Measurements from ENCODE around the gene MRTFB. TPM values are rescaled to one million over a fixed set of nuclear protein-coding genes. Genes with fewer than 3 reads are reported as not detected.

The MRTFB gene
- total RNA-seq, 1 experiment from 2014 or later: 67.3 TPM

DNA sequence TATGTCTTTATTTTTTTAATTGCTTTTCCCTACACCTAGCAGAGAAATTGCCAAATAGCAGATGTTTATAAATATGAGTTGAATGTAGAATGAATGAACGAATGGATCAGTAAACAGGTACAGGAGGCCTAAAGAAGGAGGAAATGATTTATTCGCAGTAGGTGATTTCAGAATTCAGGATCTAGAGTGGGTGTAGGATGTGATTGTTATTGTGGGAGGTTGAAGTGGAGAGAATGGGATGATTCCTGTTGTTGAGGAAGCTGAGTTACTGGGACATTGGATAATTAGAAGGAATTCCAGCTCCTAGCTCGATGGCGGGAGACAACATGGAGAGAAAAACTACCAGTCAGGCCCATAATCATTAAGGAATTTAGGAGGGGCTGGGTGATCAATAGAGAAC lies 42.2 kb downstream of the MRTFB start:
- Mint-ChIP-seq H3K27ac (ENCODE audit: unreplicated experiment) (no peak overlapping the region), H3K36me3 (ENCODE audit: insufficient read depth, unreplicated experiment) (no peaks in the 10 kb centered on the region), H3K4me1 (ENCODE audit: low read depth, unreplicated experiment) (peaks cover 44% of the 10 kb centered on the region), H3K9me3 (ENCODE audit: low read depth, unreplicated experiment) (no peaks in the 10 kb centered on the region), H3K4me3 (ENCODE audit: low read depth, unreplicated experiment) (no peak overlapping the region), H3K27me3 (ENCODE audit: unreplicated experiment) (no peaks in the 10 kb centered on the region)
- no TSS peak for BruUV-seq (replicated peaks)
- TF ChIP-seq, protein P1, sequence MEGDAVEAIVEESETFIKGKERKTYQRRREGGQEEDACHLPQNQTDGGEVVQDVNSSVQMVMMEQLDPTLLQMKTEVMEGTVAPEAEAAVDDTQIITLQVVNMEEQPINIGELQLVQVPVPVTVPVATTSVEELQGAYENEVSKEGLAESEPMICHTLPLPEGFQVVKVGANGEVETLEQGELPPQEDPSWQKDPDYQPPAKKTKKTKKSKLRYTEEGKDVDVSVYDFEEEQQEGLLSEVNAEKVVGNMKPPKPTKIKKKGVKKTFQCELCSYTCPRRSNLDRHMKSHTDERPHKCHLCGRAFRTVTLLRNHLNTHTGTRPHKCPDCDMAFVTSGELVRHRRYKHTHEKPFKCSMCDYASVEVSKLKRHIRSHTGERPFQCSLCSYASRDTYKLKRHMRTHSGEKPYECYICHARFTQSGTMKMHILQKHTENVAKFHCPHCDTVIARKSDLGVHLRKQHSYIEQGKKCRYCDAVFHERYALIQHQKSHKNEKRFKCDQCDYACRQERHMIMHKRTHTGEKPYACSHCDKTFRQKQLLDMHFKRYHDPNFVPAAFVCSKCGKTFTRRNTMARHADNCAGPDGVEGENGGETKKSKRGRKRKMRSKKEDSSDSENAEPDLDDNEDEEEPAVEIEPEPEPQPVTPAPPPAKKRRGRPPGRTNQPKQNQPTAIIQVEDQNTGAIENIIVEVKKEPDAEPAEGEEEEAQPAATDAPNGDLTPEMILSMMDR (IDR thresholded peaks at IDR 0.05; ENCODE audit: unreplicated experiment): no peak
- no peak for DNase-seq
- intact Hi-C loops (cut with micrococcal nuclease; ENCODE audit: unreplicated experiment): no loop called here
- CTCF ChIA-PET: no interaction called here

DNA sequence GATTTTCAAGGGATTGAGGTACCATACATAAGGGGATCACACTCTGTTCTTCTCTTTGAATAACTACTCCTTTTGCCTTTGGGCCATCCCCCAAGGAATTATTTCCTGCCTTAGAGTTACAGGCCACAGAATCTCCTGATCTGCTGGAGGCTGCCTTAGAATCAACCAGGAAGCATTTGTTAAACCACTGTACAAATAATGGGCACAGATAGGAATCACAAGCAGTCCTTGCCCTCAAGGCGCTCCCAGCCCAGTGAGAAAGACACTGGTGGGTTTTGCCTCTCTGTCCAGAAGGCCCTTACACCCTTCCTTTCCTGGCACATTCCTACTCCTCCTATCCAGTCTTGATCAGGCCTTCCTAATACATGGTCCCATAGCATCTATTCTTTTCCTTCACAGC lies 45.9 kb downstream of the MRTFB start:
- TF ChIP-seq, protein P1 (IDR thresholded peaks at IDR 0.05; ENCODE audit: unreplicated experiment): no peak
- Mint-ChIP-seq H3K27ac (ENCODE audit: unreplicated experiment) (no peak overlapping the region), H3K4me3 (ENCODE audit: low read depth, unreplicated experiment) (no peak overlapping the region), H3K27me3 (ENCODE audit: unreplicated experiment) (no peaks in the 10 kb centered on the region), H3K4me1 (ENCODE audit: low read depth, unreplicated experiment) (peaks cover 21% of the 10 kb centered on the region), H3K9me3 (ENCODE audit: low read depth, unreplicated experiment) (no peaks in the 10 kb centered on the region), H3K36me3 (ENCODE audit: insufficient read depth, unreplicated experiment) (no peaks in the 10 kb centered on the region)
- intact Hi-C loops (cut with micrococcal nuclease; ENCODE audit: unreplicated experiment): loop anchor here (2.0 kb wide), 1 partner anchor 16 kb away; no protein-coding TSS in a partner anchor
- no peak for DNase-seq
- BruUV-seq (replicated peaks): no TSS peak
- CTCF ChIA-PET: no interaction called here

DNA sequence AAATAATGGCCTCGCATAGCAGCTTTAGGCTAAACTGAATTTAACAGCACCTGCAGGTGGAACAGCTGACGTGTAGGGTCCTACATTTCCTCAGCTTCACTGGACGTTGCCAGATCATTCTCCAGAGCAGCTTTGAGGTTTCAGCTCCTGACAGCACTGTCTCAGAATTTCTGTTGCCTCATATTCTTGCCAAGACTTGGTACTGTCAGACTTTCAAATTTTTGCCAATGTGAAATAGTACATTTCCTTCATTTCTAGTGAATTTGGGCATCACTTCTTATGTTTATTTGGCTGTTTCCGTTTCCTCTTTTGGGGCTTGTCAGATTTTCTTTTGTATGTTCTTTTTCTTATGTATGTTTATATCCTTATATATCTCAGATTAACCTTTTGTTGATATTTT lies 48.7 kb downstream of the MRTFB start:
- Mint-ChIP-seq H3K9me3 (ENCODE audit: low read depth, unreplicated experiment) (no peaks in the 10 kb centered on the region), H3K27me3 (ENCODE audit: unreplicated experiment) (no peaks in the 10 kb centered on the region), H3K4me1 (ENCODE audit: low read depth, unreplicated experiment) (peaks cover 15% of the 10 kb centered on the region), H3K4me3 (ENCODE audit: low read depth, unreplicated experiment) (no peak overlapping the region), H3K36me3 (ENCODE audit: insufficient read depth, unreplicated experiment) (no peaks in the 10 kb centered on the region), H3K27ac (ENCODE audit: unreplicated experiment) (no peak overlapping the region)
- CTCF ChIA-PET: no interaction called here
- intact Hi-C loops (cut with micrococcal nuclease; ENCODE audit: unreplicated experiment): no loop called here
- DNase-seq: no peak
- TF ChIP-seq, protein P1 (IDR thresholded peaks at IDR 0.05; ENCODE audit: unreplicated experiment): no peak
- BruUV-seq (replicated peaks): no TSS peak

DNA sequence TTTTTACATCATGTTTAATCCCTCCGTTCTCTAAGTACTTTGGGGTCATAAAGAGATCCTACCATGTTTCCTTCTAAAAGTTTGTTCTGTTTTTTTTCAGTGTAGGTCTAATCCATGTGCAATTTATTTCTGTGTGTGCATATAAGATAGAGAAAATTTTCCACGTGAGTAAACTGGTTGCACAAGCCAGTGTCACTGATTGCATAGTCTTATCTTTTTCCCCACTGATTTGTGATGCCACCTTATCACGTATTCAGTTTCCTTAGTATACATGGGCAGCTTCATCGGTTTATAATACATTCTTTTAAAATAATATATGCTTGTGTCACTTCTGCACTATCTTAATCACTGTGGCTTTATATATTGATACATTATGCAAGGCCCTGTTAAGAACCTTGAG lies 49.2 kb downstream of the MRTFB start:
- CTCF ChIA-PET: no interaction called here

More for the DNA sequence above, 49.2 kb downstream of the MRTFB start:
- Mint-ChIP-seq H3K9me3 (ENCODE audit: low read depth, unreplicated experiment) (no peaks in the 10 kb centered on the region), H3K36me3 (ENCODE audit: insufficient read depth, unreplicated experiment) (no peaks in the 10 kb centered on the region), H3K27ac (ENCODE audit: unreplicated experiment) (no peak overlapping the region), H3K27me3 (ENCODE audit: unreplicated experiment) (no peaks in the 10 kb centered on the region), H3K4me1 (ENCODE audit: low read depth, unreplicated experiment) (peaks cover 15% of the 10 kb centered on the region), H3K4me3 (ENCODE audit: low read depth, unreplicated experiment) (no peak overlapping the region)
- TF ChIP-seq, protein P1 (IDR thresholded peaks at IDR 0.05; ENCODE audit: unreplicated experiment): no peak
- DNase-seq: no peak
- intact Hi-C loops (cut with micrococcal nuclease; ENCODE audit: unreplicated experiment): no loop called here
- BruUV-seq (replicated peaks): no TSS peak
